ENCODE results near the gene ERC1.
"Not testable (repeated sequence)": the region's sequence is repeated elsewhere in the genome, so short reads cannot be mapped to it uniquely, and the experiment has no call there.

The ERC1 gene

DNA sequence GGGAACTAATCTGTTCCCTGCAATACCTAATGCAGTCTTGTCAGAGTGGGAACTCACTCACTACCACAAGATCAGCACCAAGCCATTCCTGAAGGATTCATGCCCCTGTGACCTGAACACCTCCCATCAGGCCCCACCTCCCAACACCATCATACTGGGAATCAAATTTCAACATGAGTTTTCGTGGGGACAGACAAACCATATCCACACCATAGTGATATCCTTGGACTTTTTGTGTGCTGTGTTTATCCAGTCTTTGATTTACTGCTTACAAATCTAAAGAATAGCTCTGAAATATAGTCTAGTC, 359.9 kb downstream of the ERC1 start:
- H3K4me3 ChIP-seq (ENCODE audit: low read depth, low read length): no peak overlapping the region
- in situ Hi-C loops (cut with HindIII; ENCODE audit: low sequenced_read_pairs): no loop called here
- no peak for DNase-seq (ENCODE audit: low read depth)
- TF ChIP-seq, protein P1, sequence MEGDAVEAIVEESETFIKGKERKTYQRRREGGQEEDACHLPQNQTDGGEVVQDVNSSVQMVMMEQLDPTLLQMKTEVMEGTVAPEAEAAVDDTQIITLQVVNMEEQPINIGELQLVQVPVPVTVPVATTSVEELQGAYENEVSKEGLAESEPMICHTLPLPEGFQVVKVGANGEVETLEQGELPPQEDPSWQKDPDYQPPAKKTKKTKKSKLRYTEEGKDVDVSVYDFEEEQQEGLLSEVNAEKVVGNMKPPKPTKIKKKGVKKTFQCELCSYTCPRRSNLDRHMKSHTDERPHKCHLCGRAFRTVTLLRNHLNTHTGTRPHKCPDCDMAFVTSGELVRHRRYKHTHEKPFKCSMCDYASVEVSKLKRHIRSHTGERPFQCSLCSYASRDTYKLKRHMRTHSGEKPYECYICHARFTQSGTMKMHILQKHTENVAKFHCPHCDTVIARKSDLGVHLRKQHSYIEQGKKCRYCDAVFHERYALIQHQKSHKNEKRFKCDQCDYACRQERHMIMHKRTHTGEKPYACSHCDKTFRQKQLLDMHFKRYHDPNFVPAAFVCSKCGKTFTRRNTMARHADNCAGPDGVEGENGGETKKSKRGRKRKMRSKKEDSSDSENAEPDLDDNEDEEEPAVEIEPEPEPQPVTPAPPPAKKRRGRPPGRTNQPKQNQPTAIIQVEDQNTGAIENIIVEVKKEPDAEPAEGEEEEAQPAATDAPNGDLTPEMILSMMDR (IDR thresholded peaks at IDR 0.05; ENCODE audit: low read depth, low read length, missing control alignments): no peak

DNA sequence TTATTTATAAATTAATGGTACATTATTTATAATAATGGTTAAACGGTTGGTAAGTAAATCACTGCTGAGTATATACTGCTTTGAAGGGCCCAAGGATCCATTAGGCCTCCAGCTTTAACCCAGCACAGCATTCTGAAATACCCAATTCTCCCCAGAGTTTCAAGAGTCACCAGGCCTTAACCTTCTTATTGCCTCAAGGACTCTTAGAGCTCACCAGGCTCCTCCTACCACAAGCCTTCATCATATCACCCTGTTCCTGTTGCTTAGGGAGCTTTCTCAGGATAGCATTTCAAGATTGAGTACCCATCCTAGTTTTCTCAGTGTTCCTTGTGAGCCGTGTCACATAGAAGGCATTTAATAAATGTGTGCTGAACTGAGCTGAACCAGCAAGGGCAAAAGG, 360.9 kb downstream of the ERC1 start:
- TF ChIP-seq, protein P1 (IDR thresholded peaks at IDR 0.05; ENCODE audit: low read depth, low read length, missing control alignments): no peak
- H3K4me3 ChIP-seq (ENCODE audit: low read depth, low read length): no peak overlapping the region
- in situ Hi-C loops (cut with HindIII; ENCODE audit: low sequenced_read_pairs): no loop called here
- DNase-seq (ENCODE audit: low read depth): no peak

DNA sequence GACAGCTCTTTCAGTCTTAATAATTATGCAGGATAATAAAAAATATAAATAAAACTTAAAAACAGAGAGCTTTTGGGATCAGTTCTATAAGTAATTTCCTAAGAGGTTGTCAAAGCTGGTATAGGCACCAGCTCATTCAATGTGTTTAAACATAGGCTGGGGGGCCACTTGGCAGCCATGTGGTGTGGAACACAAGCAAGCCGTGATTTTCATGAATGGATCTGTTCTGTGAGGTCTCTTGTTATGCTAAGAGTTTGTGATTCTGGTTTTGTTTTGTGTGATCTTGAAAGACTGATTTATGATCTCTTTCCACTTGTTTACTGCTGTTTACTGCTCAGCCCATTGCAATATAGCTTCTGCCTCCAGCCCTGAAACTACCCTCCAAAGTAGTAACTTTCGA, 362.4 kb downstream of the ERC1 start:
- no peak overlapping the region for H3K4me3 ChIP-seq (ENCODE audit: low read depth, low read length)
- TF ChIP-seq, protein P1 (IDR thresholded peaks at IDR 0.05; ENCODE audit: low read depth, low read length, missing control alignments): no peak
- no peak for DNase-seq (ENCODE audit: low read depth)
- in situ Hi-C loops (cut with HindIII; ENCODE audit: low sequenced_read_pairs): no loop called here

DNA sequence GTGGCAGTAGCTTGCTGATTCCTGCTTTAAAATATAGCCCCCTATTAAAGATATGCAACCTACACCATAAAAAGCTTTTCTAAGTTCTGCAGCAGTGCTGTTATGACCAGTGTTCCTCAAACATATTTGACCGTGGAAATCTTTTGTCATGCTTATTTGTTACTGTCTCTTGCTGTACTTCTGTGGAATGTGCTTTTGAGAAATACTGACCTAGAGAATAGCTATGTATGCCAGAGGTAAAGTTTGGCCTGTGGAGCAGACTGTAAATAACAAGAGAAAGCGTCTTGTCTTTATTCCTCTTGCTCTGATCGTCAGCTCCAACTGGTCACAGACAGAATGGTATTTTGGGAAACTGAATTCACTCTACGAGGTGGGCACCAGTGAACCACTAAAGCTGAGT, 364.4 kb downstream of the ERC1 start:
- DNase-seq (ENCODE audit: low read depth): peak; percentile 39
- TF ChIP-seq, protein P1 (IDR thresholded peaks at IDR 0.05; ENCODE audit: low read depth, low read length, missing control alignments): no peak
- in situ Hi-C loops (cut with HindIII; ENCODE audit: low sequenced_read_pairs): no loop called here
- no peak overlapping the region for H3K4me3 ChIP-seq (ENCODE audit: low read depth, low read length)

DNA sequence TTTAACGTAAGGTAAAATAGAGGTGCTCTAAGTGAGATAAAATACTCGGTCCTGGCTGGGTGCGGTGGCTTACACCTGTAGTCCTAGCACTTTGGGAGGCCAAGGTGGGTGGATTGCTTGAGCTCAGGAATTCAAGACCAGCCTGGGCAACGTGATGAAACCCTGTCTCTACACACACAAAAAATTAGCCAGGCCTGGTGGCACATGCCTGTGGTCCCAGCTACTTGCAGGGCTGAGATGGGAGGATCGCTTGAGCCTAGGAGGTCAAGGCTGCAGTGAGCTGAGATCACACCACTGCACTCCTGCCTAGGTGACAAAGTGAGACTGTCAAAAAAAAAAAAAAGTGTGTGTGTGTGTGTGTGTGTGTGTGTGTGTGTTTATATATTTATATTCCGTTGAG, 364.8 kb downstream of the ERC1 start:
- DNase-seq (ENCODE audit: low read depth); H3K4me3 ChIP-seq (ENCODE audit: low read depth, low read length); in situ Hi-C loops (cut with HindIII; ENCODE audit: low sequenced_read_pairs): not testable (repeated sequence)

DNA sequence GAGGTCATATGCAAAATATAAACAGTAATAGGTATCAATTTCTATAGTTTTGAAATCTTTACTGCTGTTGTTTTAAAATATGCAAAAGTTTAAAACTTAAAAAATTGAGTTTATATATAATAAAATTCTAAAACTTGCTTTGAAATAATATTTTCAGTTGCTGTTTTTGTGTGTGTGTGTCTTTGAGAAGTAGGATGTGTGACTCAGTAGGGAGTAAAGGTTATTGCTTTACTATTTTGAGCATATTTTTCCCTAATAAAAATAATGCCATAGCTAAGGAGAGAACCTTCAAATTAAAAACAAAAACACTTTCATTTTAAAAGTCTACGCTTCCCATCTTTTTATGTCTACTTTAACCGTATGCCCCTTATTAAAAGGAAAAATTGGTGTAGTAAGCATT, 365.3 kb downstream of the ERC1 start:
- H3K4me3 ChIP-seq (ENCODE audit: low read depth, low read length): no peak overlapping the region
- TF ChIP-seq, protein P1 (IDR thresholded peaks at IDR 0.05; ENCODE audit: low read depth, low read length, missing control alignments): no peak
- in situ Hi-C loops (cut with HindIII; ENCODE audit: low sequenced_read_pairs): no loop called here
- no peak for DNase-seq (ENCODE audit: low read depth)

DNA sequence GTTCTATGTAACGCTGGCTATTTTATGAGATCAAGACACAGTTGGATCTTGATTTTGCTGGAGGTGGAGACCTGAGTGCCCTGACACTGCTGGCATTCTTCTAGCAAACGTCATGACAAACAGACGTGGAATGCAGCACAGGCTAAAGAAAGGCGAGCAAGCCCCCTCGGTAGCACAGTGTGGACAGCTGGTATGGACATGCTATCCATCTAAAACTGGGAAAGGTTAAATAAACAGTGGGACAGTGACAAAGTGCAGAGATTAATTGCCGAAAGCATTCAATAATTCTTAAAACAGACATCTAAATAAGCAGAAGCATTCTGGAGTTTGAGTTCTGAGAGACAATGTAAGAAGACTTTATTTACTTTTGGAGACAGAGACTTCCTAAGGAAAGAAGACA, 366.1 kb downstream of the ERC1 start:
- DNase-seq (ENCODE audit: low read depth): no peak
- TF ChIP-seq, protein P1 (IDR thresholded peaks at IDR 0.05; ENCODE audit: low read depth, low read length, missing control alignments): no peak
- no peak overlapping the region for H3K4me3 ChIP-seq (ENCODE audit: low read depth, low read length)
- in situ Hi-C loops (cut with HindIII; ENCODE audit: low sequenced_read_pairs): no loop called here

All from astrocyte of the cerebellum (primary cell).